ENCODE data around the gene RASGRF1.
"Not testable (repeated sequence)": the region's sequence is repeated elsewhere in the genome, so short reads cannot be mapped to it uniquely, and the experiment has no call there.

Gene RASGRF1

DNA sequence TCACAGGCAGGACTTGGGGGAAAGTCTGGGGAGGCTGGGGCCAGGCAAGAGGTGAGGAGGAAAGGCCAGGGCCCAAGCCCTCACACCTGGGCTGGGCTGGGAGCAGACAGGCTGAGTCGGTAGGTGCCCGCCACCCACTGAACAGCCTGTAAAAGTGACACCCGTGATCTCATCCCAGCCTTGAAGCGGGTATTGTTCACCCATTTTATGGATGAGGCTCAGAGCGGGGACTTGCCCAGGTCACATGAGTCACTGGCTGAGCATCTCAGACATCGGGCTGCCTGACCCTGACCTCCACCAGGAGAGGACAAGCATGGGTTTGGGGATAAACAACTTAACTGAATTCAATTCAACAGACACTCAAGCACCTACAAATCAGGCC lies 93.7 kb downstream of the RASGRF1 start:
- no peaks in the 10 kb centered on the region for H3K36me3 Mint-ChIP-seq
- H3K4me3 Mint-ChIP-seq, result no peak overlapping the region
- no peak overlapping the region for H3K27ac Mint-ChIP-seq
- no peaks in the 10 kb centered on the region for H3K9me3 Mint-ChIP-seq
- H3K4me1 Mint-ChIP-seq, result no peaks in the 10 kb centered on the region
- H3K27me3 Mint-ChIP-seq, result no peaks in the 10 kb centered on the region

GRCh38 chr15:78995921-78996893 lies 94.4 kb downstream of the RASGRF1 start:
- H3K4me1 Mint-ChIP-seq, result no peaks in the 10 kb centered on the region
- no peak overlapping the region for H3K4me3 Mint-ChIP-seq
- H3K27me3 Mint-ChIP-seq, result no peaks in the 10 kb centered on the region
- no peaks in the 10 kb centered on the region for H3K36me3 Mint-ChIP-seq
- H3K9me3 Mint-ChIP-seq, result no peaks in the 10 kb centered on the region
- no peak overlapping the region for H3K27ac Mint-ChIP-seq

DNA sequence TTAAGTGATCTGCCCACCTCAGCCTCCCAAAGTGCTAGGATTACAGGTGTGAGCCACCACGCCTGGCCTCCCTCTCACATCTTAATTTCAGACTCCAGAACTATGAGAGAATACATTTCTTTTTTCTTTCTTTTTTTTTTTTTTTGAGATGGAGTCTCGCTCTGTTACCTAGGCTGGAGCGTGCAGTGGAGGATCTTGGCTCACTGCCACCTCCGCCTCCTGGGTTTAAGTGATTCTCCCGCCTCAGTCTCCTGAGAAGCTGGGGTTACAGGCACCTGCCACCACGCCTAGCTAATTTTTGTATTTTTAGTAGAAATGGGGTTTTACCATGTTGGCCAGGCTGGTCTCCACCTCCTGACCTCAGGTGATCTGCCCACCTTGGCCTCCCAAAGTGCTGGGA lies 95.4 kb downstream of the RASGRF1 start:
- not testable (repeated sequence) for H3K27ac Mint-ChIP-seq, H3K9me3 Mint-ChIP-seq, H3K4me1 Mint-ChIP-seq, H3K36me3 Mint-ChIP-seq, H3K4me3 Mint-ChIP-seq, H3K27me3 Mint-ChIP-seq

DNA sequence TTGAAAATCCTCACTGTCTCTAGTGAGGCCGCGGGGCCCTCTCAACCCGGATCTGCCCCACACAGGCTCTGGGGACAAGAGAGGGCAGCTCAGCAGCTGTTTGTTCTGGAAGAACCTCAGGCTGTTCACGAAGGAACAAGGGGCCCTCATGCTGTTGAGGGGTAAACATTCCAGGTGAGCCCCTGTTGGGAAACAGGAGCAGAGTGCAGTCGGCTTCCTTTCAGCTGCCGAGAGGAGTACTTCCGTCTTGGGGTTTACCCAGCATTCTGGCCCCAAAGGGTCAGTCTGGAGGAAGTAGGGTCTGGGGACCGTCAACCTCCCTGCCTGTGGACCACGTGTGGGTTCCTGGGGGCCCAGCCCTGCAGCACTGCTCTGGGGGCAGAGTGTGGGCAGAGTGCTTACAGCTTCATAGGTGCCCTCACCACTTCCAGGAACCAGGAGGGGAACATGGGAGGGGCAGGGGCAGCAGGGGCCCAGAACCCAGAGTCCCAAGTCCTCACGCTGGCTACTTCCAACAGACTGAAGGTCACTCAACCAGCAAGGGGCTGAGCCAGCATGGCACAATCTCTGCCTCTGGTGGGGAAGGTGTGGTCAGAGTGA lies 96.5 kb downstream of the RASGRF1 start:
- Mint-ChIP-seq H3K27ac (no peak overlapping the region), H3K4me3 (no peak overlapping the region)

GRCh38 chr15:78993257-78993930 lies 97.2 kb downstream of the RASGRF1 start:
- H3K27ac Mint-ChIP-seq, result no peak overlapping the region
- no peaks in the 10 kb centered on the region for H3K9me3 Mint-ChIP-seq
- H3K4me3 Mint-ChIP-seq, result no peak overlapping the region
- no peaks in the 10 kb centered on the region for H3K36me3 Mint-ChIP-seq
- H3K27me3 Mint-ChIP-seq, result no peaks in the 10 kb centered on the region
- no peaks in the 10 kb centered on the region for H3K4me1 Mint-ChIP-seq

More for the DNA sequence above, 96.5 kb downstream of the RASGRF1 start:
- Mint-ChIP-seq H3K9me3 (no peaks in the 10 kb centered on the region), H3K36me3 (no peaks in the 10 kb centered on the region), H3K27me3 (no peaks in the 10 kb centered on the region), H3K4me1 (no peaks in the 10 kb centered on the region)

DNA sequence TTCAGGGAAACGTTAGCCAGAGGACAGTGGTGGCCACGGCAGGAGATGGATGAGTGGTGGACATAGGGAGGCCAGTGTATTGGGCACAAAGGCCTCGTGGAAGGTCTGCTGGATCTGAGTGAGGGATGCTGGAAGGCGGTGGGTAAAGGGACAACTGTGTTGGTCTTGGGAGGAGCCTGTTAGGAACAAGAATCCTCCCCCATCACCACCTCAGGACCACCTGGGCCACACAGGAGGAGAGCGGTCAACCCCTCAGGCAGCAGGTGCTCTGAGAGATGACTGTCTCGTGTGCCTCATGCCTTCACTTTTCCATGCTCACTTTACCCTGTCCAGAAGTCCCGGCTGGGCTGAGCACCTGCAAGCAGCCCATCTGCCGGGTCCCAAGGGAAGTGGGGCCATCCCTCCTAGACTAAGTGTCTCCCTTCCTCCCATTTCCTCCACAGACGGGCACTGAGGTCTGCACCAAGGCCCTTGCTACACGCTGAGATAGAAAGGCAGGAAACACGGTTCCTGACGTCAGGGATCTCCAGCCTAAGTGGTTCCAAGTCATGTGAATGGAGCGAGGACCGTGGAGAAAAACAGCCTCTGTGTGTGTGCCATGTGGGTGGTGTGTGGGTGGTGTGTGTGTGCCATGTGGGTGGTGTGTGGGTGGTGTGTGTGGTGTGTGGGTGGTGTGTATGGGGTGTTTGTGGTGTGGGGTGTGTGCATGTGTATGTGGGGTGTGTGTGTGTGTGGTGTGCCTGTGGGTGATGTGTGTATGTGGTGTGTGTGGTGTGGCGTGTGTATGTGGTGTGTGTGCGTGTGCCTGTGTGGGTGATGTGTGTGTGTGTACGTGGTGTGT lies 97.9 kb downstream of the RASGRF1 start:
- no peaks in the 10 kb centered on the region for H3K9me3 Mint-ChIP-seq
- no peaks in the 10 kb centered on the region for H3K27me3 Mint-ChIP-seq
- H3K4me3 Mint-ChIP-seq, result no peak overlapping the region
- no peaks in the 10 kb centered on the region for H3K4me1 Mint-ChIP-seq
- no peaks in the 10 kb centered on the region for H3K36me3 Mint-ChIP-seq
- H3K27ac Mint-ChIP-seq, result no peak overlapping the region

DNA sequence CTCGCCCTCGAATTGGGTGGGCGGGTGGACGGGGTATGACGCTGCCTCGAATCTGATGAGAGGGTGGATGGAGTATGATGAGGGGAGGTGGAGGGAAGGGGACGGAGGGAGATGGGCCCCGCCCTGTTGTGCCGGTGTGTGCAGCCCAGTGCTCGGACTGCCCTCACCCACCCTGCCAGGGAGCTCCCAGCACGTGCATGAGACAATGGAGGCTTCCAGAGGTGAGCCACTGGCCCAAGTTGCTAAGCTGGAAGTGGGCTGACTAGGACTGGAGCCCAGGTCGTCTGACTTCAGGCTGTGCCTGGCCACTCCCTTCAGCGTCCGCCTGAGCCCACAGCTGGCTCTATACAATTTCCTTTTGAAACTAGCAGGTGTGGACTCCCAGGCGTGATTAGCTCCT lies 98.7 kb downstream of the RASGRF1 start:
- Mint-ChIP-seq H3K9me3 (no peaks in the 10 kb centered on the region), H3K36me3 (no peaks in the 10 kb centered on the region), H3K4me3 (no peak overlapping the region), H3K4me1 (no peaks in the 10 kb centered on the region), H3K27ac (no peak overlapping the region), H3K27me3 (no peaks in the 10 kb centered on the region)

GRCh38 chr15:78991476-78991875 lies 99.1 kb downstream of the RASGRF1 start:
- no peaks in the 10 kb centered on the region for H3K36me3 Mint-ChIP-seq
- no peaks in the 10 kb centered on the region for H3K4me1 Mint-ChIP-seq
- H3K27ac Mint-ChIP-seq, result no peak overlapping the region
- no peaks in the 10 kb centered on the region for H3K27me3 Mint-ChIP-seq
- no peaks in the 10 kb centered on the region for H3K9me3 Mint-ChIP-seq
- H3K4me3 Mint-ChIP-seq, result no peak overlapping the region

- Mint-ChIP-seq H3K4me1 (no peaks in the 10 kb centered on the region), H3K9me3 (no peaks in the 10 kb centered on the region), H3K4me3 (no peak overlapping the region), H3K27ac (no peak overlapping the region), H3K36me3 (no peaks in the 10 kb centered on the region), H3K27me3 (peaks cover 1% of the 10 kb centered on the region)
Observed at GRCh38 chr15:78990278-78990677, 100.3 kb downstream of the RASGRF1 start.

DNA sequence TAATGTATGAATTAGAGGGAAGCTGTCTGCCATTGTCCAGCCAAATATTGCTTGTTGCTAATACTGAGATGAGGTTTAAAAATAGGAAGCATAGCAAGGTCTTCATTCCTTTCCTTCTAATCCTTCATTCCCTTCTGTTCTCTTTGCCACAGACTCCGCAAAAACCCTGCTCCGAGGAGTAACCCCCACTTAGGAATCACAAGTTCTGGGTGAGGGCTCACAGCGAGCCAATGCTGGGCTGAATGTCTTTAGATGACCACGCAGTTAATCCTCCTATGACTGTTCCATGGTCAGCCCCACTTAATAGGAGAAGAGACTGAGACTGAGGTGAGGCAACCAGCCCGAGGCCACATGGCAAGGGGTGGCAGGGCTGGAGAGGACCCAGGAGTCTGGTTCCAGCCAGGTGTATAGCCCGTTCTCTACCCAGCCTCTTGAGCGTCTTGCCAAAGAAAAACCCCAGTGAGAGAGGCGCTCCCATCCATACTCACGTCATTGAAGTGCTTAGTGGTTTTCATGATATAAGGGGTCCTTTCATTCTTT lies 100.8 kb downstream of the RASGRF1 start:
- Mint-ChIP-seq H3K36me3 (no peaks in the 10 kb centered on the region), H3K4me3 (no peak overlapping the region), H3K4me1 (no peaks in the 10 kb centered on the region), H3K27me3 (peaks cover 1% of the 10 kb centered on the region), H3K9me3 (no peaks in the 10 kb centered on the region), H3K27ac (no peak overlapping the region)

GRCh38 chr15:78988361-78988911 lies 102.1 kb downstream of the RASGRF1 start:
- Mint-ChIP-seq H3K4me1 (no peaks in the 10 kb centered on the region), H3K27me3 (peaks cover 4% of the 10 kb centered on the region), H3K27ac (no peak overlapping the region), H3K4me3 (no peak overlapping the region), H3K9me3 (no peaks in the 10 kb centered on the region), H3K36me3 (no peaks in the 10 kb centered on the region)

DNA sequence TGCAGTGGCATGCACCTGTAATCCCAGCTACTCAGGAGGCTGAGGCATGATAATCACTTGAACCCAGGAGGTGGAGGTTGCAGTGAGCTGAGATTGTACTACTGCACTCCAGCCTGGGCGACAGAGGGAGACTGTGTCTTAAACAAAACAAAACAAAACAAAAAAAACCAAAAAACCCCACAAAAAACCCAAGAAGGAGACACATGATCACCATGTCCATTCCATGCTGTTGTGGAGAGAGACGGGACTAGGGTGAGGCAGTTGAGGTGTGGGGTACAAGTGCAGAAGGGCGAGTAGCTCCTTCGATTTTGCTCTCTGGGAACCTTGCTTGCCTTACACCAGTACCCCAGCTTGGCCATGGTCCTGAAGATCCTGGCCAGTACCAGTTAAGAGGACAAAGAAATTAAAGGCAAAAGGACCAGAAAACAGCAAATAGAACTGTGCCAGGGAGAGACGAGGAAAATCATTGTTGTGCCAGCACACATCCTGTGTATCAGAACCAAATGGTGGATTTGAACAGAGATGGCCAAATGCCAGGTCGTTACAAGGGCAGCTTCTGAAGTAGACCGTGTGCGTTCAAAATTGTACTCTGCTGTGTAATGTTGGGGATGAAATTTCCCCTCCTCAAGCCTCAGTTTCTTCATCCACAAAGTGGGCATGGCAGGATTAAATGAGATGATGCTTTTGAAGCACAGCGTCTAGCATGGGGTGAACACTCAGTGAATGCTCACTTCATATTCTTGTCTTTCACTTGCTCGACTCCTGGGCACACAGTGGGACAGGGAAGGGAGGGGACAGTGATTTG lies 102.8 kb downstream of the RASGRF1 start:
- Mint-ChIP-seq H3K36me3 (no peaks in the 10 kb centered on the region), H3K27ac (no peak overlapping the region), H3K4me3 (no peak overlapping the region), H3K4me1 (no peaks in the 10 kb centered on the region), H3K27me3 (peaks cover 5% of the 10 kb centered on the region), H3K9me3 (no peaks in the 10 kb centered on the region)

DNA sequence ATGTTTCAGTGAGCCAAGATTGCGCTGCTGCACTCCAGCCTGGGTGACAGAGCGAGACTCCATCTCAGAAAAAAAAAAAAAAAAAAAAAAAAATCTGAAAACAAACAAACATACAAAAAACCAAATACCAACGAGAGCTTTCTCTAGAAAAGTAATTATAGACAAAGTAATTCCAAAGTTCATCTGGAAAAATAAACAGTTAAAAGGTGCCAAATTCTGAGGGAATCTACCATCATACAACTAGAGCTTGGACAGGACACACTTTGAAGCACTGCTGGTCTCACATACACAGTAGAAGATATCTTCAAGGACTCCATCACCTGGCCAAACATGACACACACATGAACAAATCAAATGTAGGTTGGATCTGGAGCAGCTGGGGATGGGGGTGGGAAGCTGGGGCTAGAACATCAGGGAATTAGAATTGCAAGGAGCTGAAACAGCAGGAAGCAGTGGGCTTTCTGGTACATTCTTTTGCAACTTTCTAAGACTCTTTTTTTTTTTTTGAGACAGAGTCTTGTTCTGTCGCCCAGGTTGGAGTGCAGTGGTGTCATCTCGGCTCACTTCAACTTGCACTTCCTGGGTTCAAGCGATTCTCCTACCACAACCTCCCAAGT lies 104.6 kb downstream of the RASGRF1 start:
- Mint-ChIP-seq H3K27me3 (peaks cover 5% of the 10 kb centered on the region), H3K4me1 (no peaks in the 10 kb centered on the region), H3K36me3 (no peaks in the 10 kb centered on the region), H3K27ac (no peak overlapping the region), H3K9me3 (no peaks in the 10 kb centered on the region), H3K4me3 (no peak overlapping the region)

GRCh38 chr15:78984041-78984440 lies 106.5 kb downstream of the RASGRF1 start:
- no peak overlapping the region for H3K27ac Mint-ChIP-seq

More at GRCh38 chr15:78984041-78984440, 106.5 kb downstream of the RASGRF1 start:
- H3K27me3 Mint-ChIP-seq, result peaks cover 5% of the 10 kb centered on the region
- no peak overlapping the region for H3K4me3 Mint-ChIP-seq
- no peaks in the 10 kb centered on the region for H3K36me3 Mint-ChIP-seq
- H3K4me1 Mint-ChIP-seq, result no peaks in the 10 kb centered on the region
- H3K9me3 Mint-ChIP-seq, result no peaks in the 10 kb centered on the region
